DMS79 (cell line): ENCODE measurements around the gene APOL4.
"Not testable (repeated sequence)": the region's sequence is repeated elsewhere in the genome, so short reads cannot be mapped to it uniquely, and the experiment has no call there.

Source experiments
- DNase-seq: peaks from one replicate; lab custom pipeline; 2025; lab: John Stamatoyannopoulos, UW

The APOL4 gene

GRCh38 chr22:36206255-36206654 is 4.6 kb upstream of the APOL4 start:
- no peak for DNase-seq

GRCh38 chr22:36205573-36205972 is 4.0 kb upstream of the APOL4 start:
- not testable (repeated sequence) for DNase-seq

- no peak for DNase-seq
Observed at GRCh38 chr22:36204632-36205015, 3.0 kb upstream of the APOL4 start.

- no peak for DNase-seq
Observed at GRCh38 chr22:36204001-36204631, 2.5 kb upstream of the APOL4 start.

GRCh38 chr22:36203441-36203840 is 1.8 kb upstream of the APOL4 start:
- not testable (repeated sequence) for DNase-seq

GRCh38 chr22:36202906-36203305 is 1.3 kb upstream of the APOL4 start:
- not testable (repeated sequence) for DNase-seq

GRCh38 chr22:36201025-36201424 is 584 bp downstream of the APOL4 start:
- not testable (repeated sequence) for DNase-seq

- DNase-seq = no peak
Observed at GRCh38 chr22:36199001-36199551, 2.5 kb downstream of the APOL4 start.

GRCh38 chr22:36198536-36198935 is 3.1 kb downstream of the APOL4 start:
- DNase-seq = no peak

- DNase-seq = no peak
Observed at GRCh38 chr22:36197514-36198146, 4.0 kb downstream of the APOL4 start.

GRCh38 chr22:36197065-36197440 is 4.6 kb downstream of the APOL4 start:
- DNase-seq = peak; percentile 41

GRCh38 chr22:36196254-36197064 is 5.2 kb downstream of the APOL4 start:
- DNase-seq = no peak

- DNase-seq = no peak
Observed at GRCh38 chr22:36194971-36195370, 6.6 kb downstream of the APOL4 start.

GRCh38 chr22:36194385-36194784 is 7.2 kb downstream of the APOL4 start:
- DNase-seq = no peak

GRCh38 chr22:36193577-36193976 is 8.0 kb downstream of the APOL4 start:
- DNase-seq = no peak

- no peak for DNase-seq
Observed at GRCh38 chr22:36193171-36193570, 8.4 kb downstream of the APOL4 start.

GRCh38 chr22:36192542-36192941 is 9.1 kb downstream of the APOL4 start:
- DNase-seq = no peak

- DNase-seq = no peak
Observed at GRCh38 chr22:36191106-36191836, 10.3 kb downstream of the APOL4 start.

- not testable (repeated sequence) for DNase-seq
Observed at GRCh38 chr22:36187862-36188261, 13.7 kb downstream of the APOL4 start.

- DNase-seq = no peak
Observed at GRCh38 chr22:36185828-36186624, 15.6 kb downstream of the APOL4 start.

GRCh38 chr22:36184433-36185025 is 17.1 kb downstream of the APOL4 start:
- no peak for DNase-seq
